ENCODE results near the gene CLINT1. TPM values are rescaled to one million over a fixed set of nuclear protein-coding genes. Genes with fewer than 3 reads are reported as not detected.

The CLINT1 gene
- total RNA-seq, 1 donor from 2014 or later = 126 TPM

GRCh38 chr5:157823655-157824054 is 35.3 kb downstream of the CLINT1 start:
- no peak overlapping the region for H3K27ac ChIP-seq
- no peak for TF ChIP-seq CTCF (IDR thresholded peaks at IDR 0.05)
- TF ChIP-seq POLR2A (IDR thresholded peaks at IDR 0.05) = no peak
- TF ChIP-seq POLR2AphosphoS5 (IDR thresholded peaks at IDR 0.05; ENCODE audit: insufficient read depth in 1 of 2, low read depth in 1 of 2) = no peak
- no peak overlapping the region for H3K4me3 ChIP-seq
- H3K27me3 ChIP-seq = no peaks in the 10 kb centered on the region
- no peaks in the 10 kb centered on the region for H3K9me3 ChIP-seq
- no peaks in the 10 kb centered on the region for H3K36me3 ChIP-seq
- intact Hi-C loops (cut with DNase I) = no loop called here
- H3K4me1 ChIP-seq = peaks cover 61% of the 10 kb centered on the region
- no peak for DNase-seq (ENCODE audit: extremely low spot score in 2 of 2)

GRCh38 chr5:157821822-157822622 is 36.9 kb downstream of the CLINT1 start:
- Histone ChIP-seq H3K27ac (peak overlapping the region; percentile 5), H3K4me1 (peaks cover 48% of the 10 kb centered on the region), H3K27me3 (no peaks in the 10 kb centered on the region), H3K4me3 (no peak overlapping the region), H3K36me3 (no peaks in the 10 kb centered on the region), H3K9me3 (no peaks in the 10 kb centered on the region)
- TF ChIP-seq POLR2AphosphoS5 (IDR thresholded peaks at IDR 0.05; ENCODE audit: insufficient read depth in 1 of 2, low read depth in 1 of 2) (no peak), POLR2A (IDR thresholded peaks at IDR 0.05) (no peak), CTCF (IDR thresholded peaks at IDR 0.05) (no peak)
- no peak for DNase-seq (ENCODE audit: extremely low spot score in 2 of 2)
- intact Hi-C loops (cut with DNase I) = no loop called here

GRCh38 chr5:157821405-157821804 is 37.5 kb downstream of the CLINT1 start:
- TF ChIP-seq POLR2A (IDR thresholded peaks at IDR 0.05) (no peak), CTCF (IDR thresholded peaks at IDR 0.05) (no peak), POLR2AphosphoS5 (IDR thresholded peaks at IDR 0.05; ENCODE audit: insufficient read depth in 1 of 2, low read depth in 1 of 2) (no peak)
- Histone ChIP-seq H3K4me1 (peaks cover 45% of the 10 kb centered on the region), H3K9me3 (no peaks in the 10 kb centered on the region), H3K27ac (peak overlapping the region; percentile 5), H3K36me3 (no peaks in the 10 kb centered on the region), H3K4me3 (no peak overlapping the region), H3K27me3 (no peaks in the 10 kb centered on the region)
- DNase-seq (ENCODE audit: extremely low spot score in 2 of 2) = no peak
- intact Hi-C loops (cut with DNase I) = no loop called here

GRCh38 chr5:157820593-157821252 is 38.2 kb downstream of the CLINT1 start:
- Histone ChIP-seq H3K4me3 (no peak overlapping the region), H3K36me3 (no peaks in the 10 kb centered on the region), H3K27me3 (no peaks in the 10 kb centered on the region), H3K9me3 (no peaks in the 10 kb centered on the region), H3K27ac (peak overlapping the region; percentile 36), H3K4me1 (peaks cover 39% of the 10 kb centered on the region)
- peak; percentile 39 to 54 (median 45) for TF ChIP-seq CTCF (IDR thresholded peaks at IDR 0.05)
- TF ChIP-seq POLR2AphosphoS5 (IDR thresholded peaks at IDR 0.05; ENCODE audit: insufficient read depth in 1 of 2, low read depth in 1 of 2) = no peak
- TF ChIP-seq POLR2A (IDR thresholded peaks at IDR 0.05) = no peak
- DNase-seq (ENCODE audit: extremely low spot score in 2 of 2) = no peak
- intact Hi-C loops (cut with DNase I) = no loop called here
